HG02938 (cell line): ENCODE data around the gene ABHD12B.
"Not testable (repeated sequence)": the region's sequence is repeated elsewhere in the genome, so short reads cannot be mapped to it uniquely, and the experiment has no call there.

ENCODE experiments used
- ATAC-seq: cut with Tn5 transposase; IDR thresholded peaks from one replicate; pipeline ENCODE4 v1.9.1; 2021; ENCODE audit warnings: mild to moderate bottlenecking, moderate library complexity; ENCODE audit not compliant: unreplicated experiment

Gene ABHD12B

GRCh38 chr14:50892255-50892654 is 20.4 kb downstream of the ABHD12B start:
- ATAC-seq: no peak

DNA sequence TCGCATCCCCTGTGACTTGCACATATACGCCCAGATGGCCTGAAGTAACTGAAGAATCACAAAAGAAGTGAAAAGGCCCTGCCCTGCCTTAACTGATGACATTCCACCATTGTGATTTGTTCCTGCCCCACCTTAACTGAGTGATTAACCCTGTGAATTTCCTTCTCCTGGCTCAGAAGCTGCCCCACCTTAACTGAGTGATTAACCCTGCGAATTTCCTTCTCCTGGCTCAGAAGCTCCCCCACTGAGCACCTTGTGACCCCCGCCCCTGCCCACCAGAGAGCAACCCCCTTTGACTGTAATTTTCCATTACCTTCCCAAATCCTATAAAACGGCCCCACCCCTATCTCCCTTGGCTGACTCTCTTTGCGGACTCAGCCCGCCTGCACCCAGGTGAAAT is 24.6 kb downstream of the ABHD12B start:
- not testable (repeated sequence) for ATAC-seq

DNA sequence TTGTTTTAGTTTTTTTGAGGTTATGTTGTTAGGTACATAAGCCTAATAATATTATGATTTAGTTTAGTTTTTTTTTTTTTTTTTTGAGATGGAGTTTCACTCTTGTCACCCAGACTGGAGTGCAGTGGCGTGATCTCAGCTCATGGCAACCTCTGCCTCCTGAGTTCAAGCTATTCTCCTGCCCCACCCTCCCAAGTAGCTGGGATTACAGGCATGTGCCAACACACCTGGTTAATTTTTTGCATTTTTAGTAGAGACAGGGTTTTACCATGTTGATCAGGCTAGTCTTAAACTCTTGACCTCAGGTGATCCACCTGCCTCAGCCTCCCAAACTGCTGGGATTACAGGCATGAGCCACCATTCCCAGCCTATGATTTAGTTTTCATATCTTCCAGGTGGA is 25.2 kb downstream of the ABHD12B start:
- ATAC-seq: not testable (repeated sequence)

GRCh38 chr14:50897658-50898175 is 25.9 kb downstream of the ABHD12B start:
- no peak for ATAC-seq

DNA sequence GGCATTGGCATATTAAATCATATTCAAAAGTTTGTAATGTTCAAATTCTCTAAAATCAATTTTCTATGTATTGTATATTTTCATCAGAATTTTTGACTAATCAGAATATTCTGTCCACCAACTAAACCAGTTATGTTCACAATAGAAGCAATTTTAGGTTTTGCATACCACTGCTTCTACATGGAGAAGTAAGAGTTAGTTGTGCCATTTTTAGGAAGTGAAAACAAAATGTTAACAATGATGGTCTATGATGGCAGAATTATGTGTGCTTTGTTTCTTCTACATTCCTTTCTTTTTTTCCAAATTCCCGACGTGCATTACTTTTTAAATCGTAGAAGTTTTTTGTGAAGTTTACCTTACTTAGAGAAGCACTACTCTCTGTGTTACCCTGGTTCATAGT is 29.5 kb downstream of the ABHD12B start:
- ATAC-seq: no peak

- ATAC-seq: no peak
These were observed 32.9 kb downstream of the ABHD12B start for GRCh38 chr14:50904719-50905118.

- no peak for ATAC-seq
These were observed 34.6 kb downstream of the ABHD12B start for GRCh38 chr14:50906326-50907065.

DNA sequence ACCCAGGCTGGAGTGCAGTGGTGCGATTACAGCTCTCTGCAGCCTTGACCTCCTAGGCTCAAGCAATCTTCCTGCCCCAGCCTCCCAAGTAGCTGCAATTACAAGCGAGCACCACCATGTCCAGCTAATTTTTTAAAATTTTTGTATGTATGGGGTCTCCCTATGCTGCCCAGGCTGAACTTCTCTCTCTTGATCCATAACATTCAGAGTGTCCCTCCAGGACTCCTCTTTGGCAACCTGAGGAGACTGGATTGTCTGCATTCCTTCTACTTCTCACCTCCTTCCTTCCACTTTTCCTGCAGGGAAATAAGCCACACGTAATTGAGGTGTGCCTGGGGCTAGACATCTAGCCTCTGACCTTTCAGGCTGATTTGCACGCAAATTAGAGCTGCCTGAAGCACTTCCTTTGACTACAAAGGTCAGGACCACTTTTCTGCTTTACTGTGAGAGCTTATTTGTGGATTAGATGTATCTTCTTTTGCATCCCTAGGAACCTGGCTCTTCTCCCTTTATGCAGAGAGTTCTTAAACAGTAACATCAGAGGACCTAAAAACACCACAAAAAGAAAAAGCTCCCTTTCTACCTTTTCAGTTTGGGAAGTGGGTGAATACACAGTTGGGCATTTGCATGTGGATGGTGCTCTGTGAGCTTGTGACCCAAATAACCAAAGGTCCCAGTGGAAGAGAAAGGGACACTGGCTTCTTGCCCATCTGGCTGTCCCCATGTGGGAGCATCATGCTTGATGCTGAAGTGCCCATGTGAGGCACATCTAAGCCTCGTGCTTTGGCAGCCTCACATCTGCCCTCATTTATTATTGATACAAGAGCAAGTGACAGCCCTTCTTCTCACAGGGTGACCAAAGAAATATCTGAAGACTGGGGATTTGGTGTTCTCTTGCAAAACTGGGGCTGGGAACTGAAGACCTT is 38.9 kb downstream of the ABHD12B start:
- ATAC-seq: no peak

DNA sequence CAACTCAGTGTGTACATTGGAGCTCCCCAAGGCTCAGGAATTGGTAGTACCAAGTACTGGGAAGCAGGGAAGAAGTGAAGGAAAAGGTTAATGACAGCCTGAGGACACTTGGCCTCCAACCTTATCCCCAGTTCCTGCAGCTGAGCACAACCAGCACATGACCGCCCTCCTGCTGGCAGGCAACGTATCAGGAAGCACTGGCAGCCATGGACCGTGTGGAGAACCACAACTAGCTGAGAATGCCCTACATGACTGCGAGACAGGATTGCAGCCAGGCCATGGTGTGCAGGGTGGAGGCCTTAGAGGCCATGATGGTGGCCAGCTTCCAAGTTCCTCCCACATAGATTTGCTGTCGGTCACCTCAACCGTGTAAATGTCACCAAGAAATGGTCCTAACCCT is 45.6 kb downstream of the ABHD12B start:
- no peak for ATAC-seq

- ATAC-seq: not testable (repeated sequence)
These were observed 47.7 kb downstream of the ABHD12B start for GRCh38 chr14:50919524-50919923.

- no peak for ATAC-seq
These were observed 48.8 kb downstream of the ABHD12B start for GRCh38 chr14:50920482-50921230.

GRCh38 chr14:50922803-50923202 is 51.0 kb downstream of the ABHD12B start:
- no peak for ATAC-seq

DNA sequence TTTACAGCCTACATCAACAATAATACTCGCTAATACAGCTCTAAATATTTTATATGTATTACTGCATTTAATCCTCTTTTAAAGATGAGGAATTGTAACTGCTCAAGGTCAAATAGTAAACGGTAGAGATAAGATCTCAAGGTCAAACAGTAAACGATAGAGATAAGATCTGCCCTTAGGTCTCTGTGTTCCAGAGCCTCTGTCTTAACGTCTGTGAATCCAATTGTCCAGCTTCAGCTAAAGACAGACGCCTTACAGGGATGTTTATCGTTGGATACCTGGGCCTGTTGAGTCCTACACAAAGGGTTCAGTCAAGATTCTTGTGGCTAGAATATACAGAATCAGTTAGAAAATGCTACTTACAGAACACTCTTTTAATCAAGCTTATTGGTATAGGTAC is 52.4 kb downstream of the ABHD12B start:
- ATAC-seq: no peak

- ATAC-seq: no peak
These were observed 53.0 kb downstream of the ABHD12B start for GRCh38 chr14:50924843-50925242.

GRCh38 chr14:50926851-50927386 is 55.1 kb downstream of the ABHD12B start:
- no peak for ATAC-seq

DNA sequence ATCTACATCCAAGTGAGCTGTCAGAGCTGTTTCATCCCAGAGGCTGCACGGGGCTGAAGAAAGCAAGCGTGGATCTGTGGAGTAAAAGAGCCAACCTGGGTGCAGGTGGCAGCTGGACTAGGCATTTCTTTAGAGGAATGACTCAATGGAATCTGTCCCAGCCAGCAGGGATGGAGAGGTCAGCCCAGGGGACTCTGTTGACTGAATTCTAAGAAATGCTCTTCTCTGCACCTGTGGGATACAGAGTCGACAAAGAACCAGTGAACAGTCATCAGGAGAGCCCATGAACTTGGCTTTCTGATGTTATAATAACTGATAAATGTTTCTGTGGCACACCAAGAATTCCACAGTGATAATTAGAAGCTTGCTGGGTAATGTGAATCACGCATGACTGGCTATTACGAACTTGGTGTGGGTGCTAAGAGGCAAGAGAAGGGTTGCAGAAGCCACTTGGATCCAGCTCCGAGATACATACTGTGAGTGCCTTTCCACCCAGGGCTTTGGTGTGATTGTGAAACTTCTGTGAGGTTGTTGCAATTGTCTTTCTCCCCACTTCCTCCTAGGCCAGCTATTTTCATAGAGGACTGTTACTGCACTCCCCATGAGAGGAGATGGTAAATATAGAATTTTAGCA is 56.3 kb downstream of the ABHD12B start:
- ATAC-seq: no peak

DNA sequence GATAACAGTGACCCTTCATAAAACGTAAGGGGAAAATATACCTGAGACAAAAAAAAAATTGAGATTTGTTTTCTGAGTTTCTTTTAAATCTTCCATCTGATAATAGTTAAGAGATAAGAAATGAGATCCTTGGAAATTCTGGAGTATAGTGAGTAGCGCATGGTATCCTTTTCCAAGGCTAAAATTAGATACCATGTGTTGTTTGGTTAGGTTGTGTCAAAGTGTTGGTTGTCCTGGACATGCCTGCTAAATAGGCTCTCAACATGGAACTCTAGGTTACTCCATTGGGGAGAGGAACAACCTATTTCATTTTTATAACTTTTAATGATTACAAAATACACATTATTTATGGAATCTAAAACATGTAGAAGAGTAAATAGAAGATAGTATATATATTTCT is 57.7 kb downstream of the ABHD12B start:
- ATAC-seq: no peak

GRCh38 chr14:50931559-50931958 is 59.7 kb downstream of the ABHD12B start:
- no peak for ATAC-seq

- no peak for ATAC-seq
These were observed 60.3 kb downstream of the ABHD12B start for GRCh38 chr14:50932156-50932555.
